Measurements from ENCODE around the gene SEC22A.

The SEC22A gene

DNA sequence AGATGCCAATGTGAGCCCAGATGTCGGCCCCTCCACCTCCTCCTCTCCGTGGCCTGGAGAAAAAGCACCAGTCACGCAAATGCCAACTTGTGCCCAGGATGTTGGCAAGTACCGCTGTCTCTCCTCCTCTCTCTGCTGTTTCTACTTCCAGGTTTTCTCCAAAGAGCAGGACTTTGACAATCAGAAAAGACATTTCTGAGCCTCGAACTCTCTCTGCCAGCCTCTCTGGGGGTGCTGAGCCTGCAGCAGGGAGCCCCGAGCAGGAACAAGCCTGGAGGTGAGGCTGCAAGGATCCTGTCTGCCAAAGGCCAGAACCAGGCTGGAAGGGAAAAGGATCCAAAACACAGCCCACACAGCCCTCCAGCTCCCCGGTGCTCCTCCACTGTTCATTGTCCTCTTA is 89.7 kb downstream of the SEC22A start:
- Histone ChIP-seq H3K4me1 (ENCODE audit: control insufficient read depth, insufficient read depth, low read length, poor library complexity, severe bottlenecking) (no peaks in the 10 kb centered on the region), H3K27me3 (replicated peaks; ENCODE audit: control insufficient read depth, insufficient read depth, low read length, poor library complexity, severe bottlenecking) (peaks cover 2% of the 10 kb centered on the region), H3K36me3 (ENCODE audit: control insufficient read depth, insufficient read depth, low read length) (no peaks in the 10 kb centered on the region), H3K27ac (ENCODE audit: insufficient read depth, low read length, poor library complexity, severe bottlenecking) (no peak overlapping the region), H3K4me3 (ENCODE audit: insufficient read depth, low read depth, low read length, poor library complexity, severe bottlenecking) (no peak overlapping the region), H3K9me3 (ENCODE audit: control insufficient read depth, low read length) (no peaks in the 10 kb centered on the region)
- no peak for DNase-seq

DNA sequence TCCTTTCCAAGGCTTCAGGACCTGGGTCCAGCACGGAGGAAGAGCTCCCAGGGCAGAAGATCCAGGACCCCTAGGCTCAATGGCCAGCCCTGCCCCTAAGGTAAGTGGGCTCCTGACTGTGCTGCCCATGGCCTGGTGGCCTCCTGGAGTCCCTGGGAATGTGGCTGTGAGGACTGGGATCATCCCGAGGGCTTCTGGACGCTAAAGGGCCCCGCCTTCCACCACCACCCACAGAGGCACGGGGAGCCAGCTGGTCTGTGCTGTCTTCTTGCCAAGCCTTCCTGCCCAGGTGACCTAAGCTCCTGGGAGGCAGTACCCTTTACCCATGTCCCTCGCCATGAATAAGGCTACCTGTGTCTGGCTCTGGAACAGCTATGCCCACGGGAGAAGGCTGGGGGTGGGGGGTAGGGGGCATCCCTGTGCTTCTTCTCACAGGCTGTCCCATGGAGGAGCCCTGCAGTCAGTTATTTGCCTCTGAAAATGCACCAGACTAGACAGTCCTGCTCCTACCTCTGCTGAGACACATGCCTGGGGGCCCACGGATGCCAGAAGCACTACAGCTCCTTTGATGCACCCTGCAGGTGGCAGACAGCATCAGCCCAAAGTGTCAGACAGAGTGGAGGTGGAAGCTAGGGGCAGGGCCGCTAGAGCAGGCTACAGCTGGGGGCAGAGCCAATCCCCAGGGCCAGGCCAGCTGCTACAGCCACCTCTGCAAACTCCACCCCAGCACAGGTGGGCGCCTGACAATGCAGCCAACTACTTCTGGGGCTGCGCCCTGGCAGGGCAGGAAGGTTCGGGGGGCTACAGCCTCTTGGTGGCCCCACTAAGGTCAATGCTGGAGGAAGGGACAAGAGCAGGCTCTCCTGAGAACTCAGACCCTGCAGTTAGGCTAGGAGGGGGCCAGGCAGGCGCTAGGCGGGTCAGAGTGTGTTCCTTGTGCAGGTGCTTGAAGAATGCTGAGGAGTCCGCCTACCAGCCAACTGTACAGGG is 90.9 kb downstream of the SEC22A start:
- no peak for DNase-seq
- H3K27me3 ChIP-seq (replicated peaks; ENCODE audit: control insufficient read depth, insufficient read depth, low read length, poor library complexity, severe bottlenecking): peaks cover 2% of the 10 kb centered on the region
- no peak overlapping the region for H3K4me3 ChIP-seq (ENCODE audit: insufficient read depth, low read depth, low read length, poor library complexity, severe bottlenecking)
- no peaks in the 10 kb centered on the region for H3K4me1 ChIP-seq (ENCODE audit: control insufficient read depth, insufficient read depth, low read length, poor library complexity, severe bottlenecking)
- no peaks in the 10 kb centered on the region for H3K36me3 ChIP-seq (ENCODE audit: control insufficient read depth, insufficient read depth, low read length)
- no peaks in the 10 kb centered on the region for H3K9me3 ChIP-seq (ENCODE audit: control insufficient read depth, low read length)
- no peak overlapping the region for H3K27ac ChIP-seq (ENCODE audit: insufficient read depth, low read length, poor library complexity, severe bottlenecking)

GRCh38 chr3:123294296-123294938 is 92.7 kb downstream of the SEC22A start:
- H3K9me3 ChIP-seq (ENCODE audit: control insufficient read depth, low read length): no peaks in the 10 kb centered on the region
- no peak overlapping the region for H3K27ac ChIP-seq (ENCODE audit: insufficient read depth, low read length, poor library complexity, severe bottlenecking)
- H3K4me1 ChIP-seq (ENCODE audit: control insufficient read depth, insufficient read depth, low read length, poor library complexity, severe bottlenecking): no peaks in the 10 kb centered on the region
- no peak overlapping the region for H3K4me3 ChIP-seq (ENCODE audit: insufficient read depth, low read depth, low read length, poor library complexity, severe bottlenecking)
- H3K27me3 ChIP-seq (replicated peaks; ENCODE audit: control insufficient read depth, insufficient read depth, low read length, poor library complexity, severe bottlenecking): peaks cover 2% of the 10 kb centered on the region
- H3K36me3 ChIP-seq (ENCODE audit: control insufficient read depth, insufficient read depth, low read length): no peaks in the 10 kb centered on the region
- DNase-seq: no peak

DNA sequence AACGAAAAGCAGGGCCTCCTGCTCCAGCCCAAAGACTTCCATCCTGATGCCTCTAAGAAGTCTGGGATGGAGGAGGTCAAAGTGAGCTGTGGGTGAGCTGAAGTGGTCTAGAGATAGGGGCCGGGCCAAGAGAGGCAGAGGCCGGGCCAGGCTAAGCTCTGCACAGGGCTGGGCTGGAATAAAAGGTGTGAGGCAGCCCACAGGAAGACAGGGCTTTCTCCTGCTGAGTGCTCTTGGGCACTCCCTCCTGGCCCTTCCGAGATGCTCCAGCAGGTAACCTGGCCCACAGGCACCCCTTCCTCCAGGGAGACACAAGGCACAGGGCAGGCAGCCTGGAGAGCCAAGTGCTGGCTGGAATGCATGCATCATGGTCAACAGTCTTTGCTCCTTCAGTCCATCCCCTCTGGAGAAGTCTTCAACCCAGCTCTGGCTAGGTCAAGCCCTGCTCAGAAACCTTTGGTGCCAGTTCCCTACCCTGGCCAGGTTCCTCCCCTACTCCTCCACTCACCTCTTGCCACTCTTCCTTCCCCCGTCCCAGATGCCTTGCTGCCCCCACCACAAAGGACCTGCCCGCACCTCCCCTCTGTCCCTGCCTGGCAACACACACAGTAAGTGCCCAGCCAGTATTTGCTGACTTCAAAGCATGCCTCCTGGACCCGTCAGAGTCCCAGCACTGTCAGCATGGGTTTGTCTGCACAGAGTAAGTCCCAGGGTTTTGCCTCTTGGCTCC is 93.6 kb downstream of the SEC22A start:
- no peaks in the 10 kb centered on the region for H3K36me3 ChIP-seq (ENCODE audit: control insufficient read depth, insufficient read depth, low read length)
- no peaks in the 10 kb centered on the region for H3K9me3 ChIP-seq (ENCODE audit: control insufficient read depth, low read length)
- H3K4me1 ChIP-seq (ENCODE audit: control insufficient read depth, insufficient read depth, low read length, poor library complexity, severe bottlenecking): no peaks in the 10 kb centered on the region
- H3K27ac ChIP-seq (ENCODE audit: insufficient read depth, low read length, poor library complexity, severe bottlenecking): no peak overlapping the region
- DNase-seq: no peak
- peaks cover 2% of the 10 kb centered on the region for H3K27me3 ChIP-seq (replicated peaks; ENCODE audit: control insufficient read depth, insufficient read depth, low read length, poor library complexity, severe bottlenecking)
- no peak overlapping the region for H3K4me3 ChIP-seq (ENCODE audit: insufficient read depth, low read depth, low read length, poor library complexity, severe bottlenecking)

DNA sequence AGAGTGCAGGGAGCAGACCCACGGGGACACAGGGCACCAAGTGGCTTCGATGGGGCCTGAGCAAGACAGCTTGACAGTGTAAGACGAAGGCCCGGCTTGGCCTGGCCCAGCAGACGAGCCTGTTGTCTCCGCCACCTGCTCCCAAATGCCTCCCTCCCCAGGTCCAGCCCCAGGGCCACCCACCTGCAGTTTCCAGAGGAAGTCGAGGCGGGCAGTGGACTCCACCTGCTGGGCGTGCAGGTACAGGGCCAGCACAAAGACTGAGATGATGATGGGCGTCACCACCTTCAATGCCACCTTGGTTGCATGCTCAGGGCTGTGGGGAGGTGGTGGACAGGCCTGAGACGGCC is 94.1 kb downstream of the SEC22A start:
- Histone ChIP-seq H3K36me3 (ENCODE audit: control insufficient read depth, insufficient read depth, low read length) (no peaks in the 10 kb centered on the region), H3K4me3 (ENCODE audit: insufficient read depth, low read depth, low read length, poor library complexity, severe bottlenecking) (no peak overlapping the region), H3K9me3 (ENCODE audit: control insufficient read depth, low read length) (no peaks in the 10 kb centered on the region), H3K4me1 (ENCODE audit: control insufficient read depth, insufficient read depth, low read length, poor library complexity, severe bottlenecking) (no peaks in the 10 kb centered on the region), H3K27me3 (replicated peaks; ENCODE audit: control insufficient read depth, insufficient read depth, low read length, poor library complexity, severe bottlenecking) (peaks cover 2% of the 10 kb centered on the region), H3K27ac (ENCODE audit: insufficient read depth, low read length, poor library complexity, severe bottlenecking) (no peak overlapping the region)
- DNase-seq: no peak

- H3K27me3 ChIP-seq (replicated peaks; ENCODE audit: control insufficient read depth, insufficient read depth, low read length, poor library complexity, severe bottlenecking): peaks cover 2% of the 10 kb centered on the region
- no peaks in the 10 kb centered on the region for H3K9me3 ChIP-seq (ENCODE audit: control insufficient read depth, low read length)
- H3K4me1 ChIP-seq (ENCODE audit: control insufficient read depth, insufficient read depth, low read length, poor library complexity, severe bottlenecking): no peaks in the 10 kb centered on the region
- H3K27ac ChIP-seq (ENCODE audit: insufficient read depth, low read length, poor library complexity, severe bottlenecking): no peak overlapping the region
- no peaks in the 10 kb centered on the region for H3K36me3 ChIP-seq (ENCODE audit: control insufficient read depth, insufficient read depth, low read length)
- H3K4me3 ChIP-seq (ENCODE audit: insufficient read depth, low read depth, low read length, poor library complexity, severe bottlenecking): no peak overlapping the region
- no peak for DNase-seq
Measured at GRCh38 chr3:123296261-123296660, 94.5 kb downstream of the SEC22A start.

GRCh38 chr3:123296836-123297626 is 95.3 kb downstream of the SEC22A start:
- H3K27me3 ChIP-seq (replicated peaks; ENCODE audit: control insufficient read depth, insufficient read depth, low read length, poor library complexity, severe bottlenecking): no peaks in the 10 kb centered on the region
- H3K36me3 ChIP-seq (ENCODE audit: control insufficient read depth, insufficient read depth, low read length): no peaks in the 10 kb centered on the region
- no peak for DNase-seq
- no peak overlapping the region for H3K27ac ChIP-seq (ENCODE audit: insufficient read depth, low read length, poor library complexity, severe bottlenecking)
- H3K4me1 ChIP-seq (ENCODE audit: control insufficient read depth, insufficient read depth, low read length, poor library complexity, severe bottlenecking): no peaks in the 10 kb centered on the region
- H3K9me3 ChIP-seq (ENCODE audit: control insufficient read depth, low read length): no peaks in the 10 kb centered on the region
- no peak overlapping the region for H3K4me3 ChIP-seq (ENCODE audit: insufficient read depth, low read depth, low read length, poor library complexity, severe bottlenecking)

DNA sequence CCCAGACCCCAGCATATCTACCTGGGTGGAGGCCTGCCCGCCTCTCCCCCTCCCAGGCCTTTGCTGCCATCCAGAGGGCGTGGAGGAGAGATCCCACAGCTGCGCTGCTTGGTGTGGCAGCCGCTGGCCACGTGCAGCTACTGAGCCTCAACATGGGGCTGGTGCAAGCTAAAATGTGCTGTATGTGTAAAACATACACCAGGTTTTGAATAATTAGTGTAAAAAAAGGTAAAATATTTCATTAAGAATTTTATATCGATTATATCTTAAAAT is 95.8 kb downstream of the SEC22A start:
- Histone ChIP-seq H3K4me1 (ENCODE audit: control insufficient read depth, insufficient read depth, low read length, poor library complexity, severe bottlenecking) (no peaks in the 10 kb centered on the region), H3K27me3 (replicated peaks; ENCODE audit: control insufficient read depth, insufficient read depth, low read length, poor library complexity, severe bottlenecking) (no peaks in the 10 kb centered on the region), H3K9me3 (ENCODE audit: control insufficient read depth, low read length) (no peaks in the 10 kb centered on the region), H3K36me3 (ENCODE audit: control insufficient read depth, insufficient read depth, low read length) (no peaks in the 10 kb centered on the region), H3K27ac (ENCODE audit: insufficient read depth, low read length, poor library complexity, severe bottlenecking) (no peak overlapping the region), H3K4me3 (ENCODE audit: insufficient read depth, low read depth, low read length, poor library complexity, severe bottlenecking) (no peak overlapping the region)
- DNase-seq: no peak

GRCh38 chr3:123298903-123299302 is 97.2 kb downstream of the SEC22A start:
- Histone ChIP-seq H3K4me3 (ENCODE audit: insufficient read depth, low read depth, low read length, poor library complexity, severe bottlenecking) (no peak overlapping the region), H3K27me3 (replicated peaks; ENCODE audit: control insufficient read depth, insufficient read depth, low read length, poor library complexity, severe bottlenecking) (no peaks in the 10 kb centered on the region), H3K9me3 (ENCODE audit: control insufficient read depth, low read length) (no peaks in the 10 kb centered on the region), H3K4me1 (ENCODE audit: control insufficient read depth, insufficient read depth, low read length, poor library complexity, severe bottlenecking) (no peaks in the 10 kb centered on the region), H3K36me3 (ENCODE audit: control insufficient read depth, insufficient read depth, low read length) (no peaks in the 10 kb centered on the region), H3K27ac (ENCODE audit: insufficient read depth, low read length, poor library complexity, severe bottlenecking) (no peak overlapping the region)
- no peak for DNase-seq
